ENCODE measurements around the gene FRS3.

FRS3 gene

DNA sequence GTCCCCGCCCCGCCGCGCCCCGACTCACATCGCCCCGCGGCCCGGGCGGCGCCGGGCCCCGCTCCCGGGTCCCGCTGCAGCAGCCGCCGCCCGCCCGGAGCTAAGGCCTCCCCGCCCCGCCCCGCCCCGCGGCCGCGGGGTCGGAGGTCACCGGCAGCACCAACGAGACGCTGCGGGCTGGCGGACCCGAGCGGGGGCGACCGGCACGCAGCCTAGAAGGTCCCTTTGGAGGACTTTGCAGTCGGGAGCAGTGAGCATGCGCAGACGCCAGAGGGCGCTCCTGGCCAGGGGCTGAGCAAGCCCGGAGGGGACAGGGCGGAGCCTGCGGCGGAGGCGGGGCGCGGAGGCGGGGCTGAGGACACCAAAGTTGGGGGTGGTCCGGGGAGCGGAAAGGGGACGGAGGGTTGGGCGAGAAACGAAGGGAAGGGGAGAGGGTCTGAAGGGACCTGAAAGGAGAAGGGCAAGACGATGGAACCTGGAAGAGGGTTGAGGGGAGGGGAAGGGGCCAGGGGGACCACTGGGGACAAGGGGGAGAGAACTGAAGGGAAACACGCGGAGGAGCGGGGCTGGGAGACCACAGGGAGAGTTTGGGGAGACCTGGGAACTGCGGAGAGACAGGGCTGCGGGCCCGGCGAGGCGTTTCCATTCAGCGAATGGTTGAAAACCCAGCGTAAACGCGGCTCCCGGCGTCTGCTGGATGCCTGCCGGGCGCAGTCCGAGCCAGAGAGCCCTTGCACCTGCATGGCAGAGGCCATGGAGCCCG, at the start of gene FRS3:
TSS of gene FRS3 (minus strand) at position 113 of the 763 bp plus-strand sequence. CDS start 2,913 bp downstream, outside the sequence.
- peak within 1 kb of the TSS; percentile 68 for H3K27ac ChIP-seq
- H3K9me3 ChIP-seq = no peaks in the 10 kb centered on the region
- H4K20me1 ChIP-seq = no peaks in the 10 kb centered on the region
- peak within 1 kb of the TSS; percentile 81 for H3K9ac ChIP-seq
- H3K27me3 ChIP-seq = peaks cover 10% of the 10 kb centered on the region; the same call in 1 of the 2 replicates
- H3K4me3 ChIP-seq = peak within 1 kb of the TSS; percentile 77
- peaks cover 14% of the 10 kb centered on the region for H3K36me3 ChIP-seq
- no peak for TF ChIP-seq Cebpa-rat (IDR thresholded peaks at IDR 0.05)
- peak within 1 kb of the TSS; percentile 98 for H3K4me2 ChIP-seq
- peaks cover 39% of the 10 kb centered on the region for H3K4me1 ChIP-seq

- Histone ChIP-seq H3K27ac (no peak overlapping the region), H3K4me2 (no peak overlapping the region), H4K20me1 (peaks cover 22% of the 10 kb centered on the region; the same call in 1 of the 2 replicates), H3K36me3 (peaks cover 42% of the 10 kb centered on the region), H3K9me3 (no peaks in the 10 kb centered on the region), H3K9ac (no peak overlapping the region), H3K27me3 (no peaks in the 10 kb centered on the region), H3K4me3 (no peak overlapping the region), H3K4me1 (no peaks in the 10 kb centered on the region)
- TF ChIP-seq Cebpa-rat (IDR thresholded peaks at IDR 0.05) = no peak
Observed at GRCh38 chr6:41826343-41827022, 46.8 kb upstream of the FRS3 start.

- H3K9ac ChIP-seq = no peak overlapping the region
- no peak overlapping the region for H3K4me3 ChIP-seq
- H3K4me1 ChIP-seq = no peaks in the 10 kb centered on the region
- H4K20me1 ChIP-seq = peaks cover 27% of the 10 kb centered on the region; the same call in 1 of the 2 replicates
- no peaks in the 10 kb centered on the region for H3K27me3 ChIP-seq
- no peaks in the 10 kb centered on the region for H3K9me3 ChIP-seq
- H3K4me2 ChIP-seq = no peak overlapping the region
- no peak for TF ChIP-seq Cebpa-rat (IDR thresholded peaks at IDR 0.05)
- peaks cover 33% of the 10 kb centered on the region for H3K36me3 ChIP-seq
- no peak overlapping the region for H3K27ac ChIP-seq
Observed at GRCh38 chr6:41824571-41825569, 45.2 kb upstream of the FRS3 start.

GRCh38 chr6:41823178-41823577, 43.5 kb upstream of the FRS3 start:
- Histone ChIP-seq H3K36me3 (peaks cover 35% of the 10 kb centered on the region), H3K27me3 (no peaks in the 10 kb centered on the region), H3K27ac (no peak overlapping the region), H3K9me3 (no peaks in the 10 kb centered on the region), H3K4me1 (no peaks in the 10 kb centered on the region), H3K4me3 (no peak overlapping the region), H3K4me2 (no peak overlapping the region), H4K20me1 (peaks cover 27% of the 10 kb centered on the region; the same call in 1 of the 2 replicates), H3K9ac (no peak overlapping the region)
- no peak for TF ChIP-seq Cebpa-rat (IDR thresholded peaks at IDR 0.05)

- Histone ChIP-seq H3K4me3 (no peak overlapping the region), H3K9me3 (no peaks in the 10 kb centered on the region), H3K9ac (no peak overlapping the region), H3K36me3 (peaks cover 43% of the 10 kb centered on the region), H3K27me3 (no peaks in the 10 kb centered on the region), H3K4me1 (no peaks in the 10 kb centered on the region), H3K27ac (no peak overlapping the region), H3K4me2 (no peak overlapping the region), H4K20me1 (peaks cover 28% of the 10 kb centered on the region; the same call in 1 of the 2 replicates)
- no peak for TF ChIP-seq Cebpa-rat (IDR thresholded peaks at IDR 0.05)
Observed at GRCh38 chr6:41822021-41822420, 42.3 kb upstream of the FRS3 start.

DNA sequence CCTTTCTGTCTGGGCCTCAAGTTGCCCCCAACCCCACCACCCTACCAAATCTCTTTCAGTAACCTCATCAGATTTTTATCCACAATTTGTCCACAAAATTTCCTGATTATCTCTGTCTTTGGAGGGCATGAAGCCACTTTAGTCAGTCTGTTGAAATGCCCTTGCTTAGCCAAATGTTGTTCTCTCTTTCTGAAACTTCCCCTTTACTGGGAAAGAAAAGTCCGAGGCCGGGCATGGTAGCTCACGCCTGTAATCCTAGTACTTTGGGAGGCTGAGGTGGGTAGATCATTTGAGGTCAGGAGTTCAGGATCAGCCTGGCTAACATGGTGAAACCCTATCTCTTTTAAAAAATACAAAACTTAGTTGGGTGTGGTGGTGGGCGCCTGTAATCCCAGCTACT, 41.6 kb upstream of the FRS3 start:
- H3K9ac ChIP-seq = no peak overlapping the region
- H3K4me2 ChIP-seq = no peak overlapping the region
- H3K4me1 ChIP-seq = no peaks in the 10 kb centered on the region
- no peak for TF ChIP-seq Cebpa-rat (IDR thresholded peaks at IDR 0.05)
- no peaks in the 10 kb centered on the region for H3K27me3 ChIP-seq
- H3K36me3 ChIP-seq = peaks cover 42% of the 10 kb centered on the region
- H3K9me3 ChIP-seq = no peaks in the 10 kb centered on the region
- no peak overlapping the region for H3K4me3 ChIP-seq
- H3K27ac ChIP-seq = no peak overlapping the region
- peaks cover 33% of the 10 kb centered on the region; the same call in 1 of the 2 replicates for H4K20me1 ChIP-seq

DNA sequence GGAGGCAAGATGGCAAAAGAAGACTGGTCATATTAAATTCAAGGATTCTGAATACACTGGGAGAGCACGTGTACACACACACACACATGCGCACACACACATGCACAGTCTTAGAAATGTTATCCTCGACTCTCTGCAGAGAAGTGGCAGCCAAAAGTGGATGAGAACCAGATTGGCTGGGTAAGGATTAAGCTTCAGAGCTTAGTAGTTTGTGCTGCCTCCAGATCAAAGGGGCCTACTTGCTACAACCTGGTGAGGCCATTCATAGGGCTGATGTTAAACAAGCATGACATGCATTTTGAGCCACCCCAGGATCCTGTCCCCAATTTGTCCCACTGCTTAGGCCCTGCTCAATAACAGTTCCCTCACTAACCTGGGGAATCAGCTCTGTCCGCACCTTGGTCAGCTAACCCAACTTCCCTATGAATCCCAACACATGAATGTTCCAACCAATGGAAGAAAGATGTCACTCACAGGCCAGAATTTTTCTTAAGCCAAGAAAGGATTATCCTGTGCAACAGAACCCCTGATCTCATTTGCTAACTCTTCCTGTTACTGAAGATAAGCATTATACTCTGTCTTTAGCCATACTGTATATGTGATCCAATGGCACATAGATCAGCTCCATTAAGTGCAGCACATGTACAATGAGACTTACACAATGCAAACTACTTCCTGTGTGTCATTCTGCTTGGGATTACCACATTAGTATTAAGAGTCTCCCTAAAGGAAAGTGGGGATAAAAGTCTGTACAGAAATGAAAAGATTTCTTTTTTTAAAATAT, 38.8 kb upstream of the FRS3 start:
- Histone ChIP-seq H3K4me1 (no peaks in the 10 kb centered on the region), H3K27me3 (no peaks in the 10 kb centered on the region), H3K9me3 (no peaks in the 10 kb centered on the region), H3K4me3 (no peak overlapping the region), H3K9ac (no peak overlapping the region), H3K4me2 (no peak overlapping the region), H3K36me3 (peaks cover 45% of the 10 kb centered on the region), H4K20me1 (peaks cover 28% of the 10 kb centered on the region; the same call in 1 of the 2 replicates), H3K27ac (no peak overlapping the region)
- TF ChIP-seq Cebpa-rat (IDR thresholded peaks at IDR 0.05) = no peak

- H3K36me3 ChIP-seq = peaks cover 32% of the 10 kb centered on the region
- H3K4me2 ChIP-seq = no peak overlapping the region
- no peak overlapping the region for H3K9ac ChIP-seq
- no peaks in the 10 kb centered on the region for H3K4me1 ChIP-seq
- no peaks in the 10 kb centered on the region for H3K27me3 ChIP-seq
- H3K4me3 ChIP-seq = no peak overlapping the region
- no peaks in the 10 kb centered on the region for H3K9me3 ChIP-seq
- TF ChIP-seq Cebpa-rat (IDR thresholded peaks at IDR 0.05) = no peak
- no peak overlapping the region for H3K27ac ChIP-seq
- peaks cover 15% of the 10 kb centered on the region; the same call in 1 of the 2 replicates for H4K20me1 ChIP-seq
Observed at GRCh38 chr6:41815587-41815986, 35.9 kb upstream of the FRS3 start.

- H3K4me3 ChIP-seq = no peak overlapping the region
- H3K36me3 ChIP-seq = peaks cover 32% of the 10 kb centered on the region
- TF ChIP-seq Cebpa-rat (IDR thresholded peaks at IDR 0.05) = no peak
- no peaks in the 10 kb centered on the region for H3K27me3 ChIP-seq
- no peaks in the 10 kb centered on the region for H3K4me1 ChIP-seq
- H3K4me2 ChIP-seq = no peak overlapping the region
- H3K9me3 ChIP-seq = no peaks in the 10 kb centered on the region
- no peak overlapping the region for H3K27ac ChIP-seq
- peaks cover 15% of the 10 kb centered on the region; the same call in 1 of the 2 replicates for H4K20me1 ChIP-seq
- no peak overlapping the region for H3K9ac ChIP-seq
Observed at GRCh38 chr6:41814629-41815028, 34.9 kb upstream of the FRS3 start.
